HEK293 (cell line): ENCODE data around the gene ABCA2.

Source experiments
- CTCF ChIA-PET: fragments of 350-600 bp; formaldehyde crosslinking; extraction: SDS; loops from one replicate; lab custom pipeline; 2021; ENCODE audit warnings: antibody characterized with exemption; lab: Yijun Ruan, JAX
- POLR2A ChIA-PET: fragments of 300-600 bp; formaldehyde crosslinking; extraction: SDS; loops from one replicate; lab custom pipeline; 2020; ENCODE audit warnings: antibody characterized with exemption, inconsistent platforms; lab: Yijun Ruan, JAX
- H3K27ac ChIP-seq: fragments of 200-500 bp; sonication (Bioruptor generic); 2 replicates; pipeline ENCODE4 v1.5.1; 2014; ENCODE audit warnings: low read depth, low read length, control low read depth, inconsistent platforms; ENCODE audit errors: extremely low read depth
- H3K36me3 ChIP-seq, 2 experiments: fragments of 200-500 bp in 1 of 2; sonication (Bioruptor generic) in 1 of 2; 1 replicate in 1 of 2; 2 replicates in 1 of 2; pipeline ENCODE4 v1.5.1; 2014 to 2017; ENCODE audit warnings: inconsistent platforms in 2 of 2, low read length in 2 of 2; ENCODE audit not compliant: control insufficient read depth in 2 of 2, insufficient read depth in 1 of 2
- H3K4me1 ChIP-seq: fragments of 200-500 bp; sonication (Bioruptor generic); 2 replicates; pipeline ENCODE4 v1.5.1; 2014; ENCODE audit warnings: mild to moderate bottlenecking, low read length, inconsistent platforms; ENCODE audit not compliant: control insufficient read depth, insufficient read depth
- H3K4me3 ChIP-seq: 2 replicates; pipeline ENCODE4 v1.5.1; 2011; ENCODE audit warnings: low read depth, mild to moderate bottlenecking, control low read depth, low read length, moderate library complexity
- H3K9me3 ChIP-seq: fragments of 200-500 bp; sonication (Bioruptor generic); 2 replicates; pipeline ENCODE4 v1.5.1; 2014; ENCODE audit warnings: low read depth, low read length, inconsistent platforms; ENCODE audit not compliant: control insufficient read depth, insufficient read depth
- ELK4 ChIP-seq: IDR thresholded peaks from 2 replicates; pipeline ENCODE4 v1.6.1; 2011; ENCODE audit warnings: mild to moderate bottlenecking, low read depth, low read length, borderline replicate concordance
- HOXC10 ChIP-seq: sonication (generic); formaldehyde crosslinking; IDR thresholded peaks from 2 replicates; pipeline ENCODE4 v1.8.1; 2023; ENCODE audit warnings: mild to moderate bottlenecking, missing genetic modification reagents
- IKZF3 ChIP-seq: fragments of 450-650 bp; IDR thresholded peaks from 2 replicates; pipeline ENCODE4 v1.5.0; 2018; ENCODE audit warnings: missing biosample characterization, mild to moderate bottlenecking, missing genetic modification characterization, moderate library complexity
- REST ChIP-seq: fragments of 450-650 bp; formaldehyde crosslinking; IDR thresholded peaks from 2 replicates; pipeline ENCODE4 v1.5.1; 2016; ENCODE audit warnings: missing biosample characterization, missing genetic modification characterization
- SP7 ChIP-seq: fragments of 450-650 bp; formaldehyde crosslinking; IDR thresholded peaks from 2 replicates; pipeline ENCODE4 v1.5.1; 2016; ENCODE audit warnings: missing biosample characterization, missing genetic modification characterization
- ZBTB20 ChIP-seq: fragments of 450-650 bp; formaldehyde crosslinking; IDR thresholded peaks from 2 replicates; pipeline ENCODE4 v1.5.1; 2016; ENCODE audit warnings: missing biosample characterization, missing genetic modification characterization
- ZBTB6 ChIP-seq: fragments of 450-650 bp; formaldehyde crosslinking; IDR thresholded peaks from 2 replicates; pipeline ENCODE4 v1.5.1; 2017; ENCODE audit warnings: missing biosample characterization, missing genetic modification characterization
- ZIC2 ChIP-seq: fragments of 450-650 bp; formaldehyde crosslinking; IDR thresholded peaks from 2 replicates; pipeline ENCODE4 v1.5.1; 2016; ENCODE audit warnings: missing biosample characterization, missing genetic modification characterization
- ZNF114 ChIP-seq: fragments of 450-650 bp; formaldehyde crosslinking; IDR thresholded peaks from 2 replicates; pipeline ENCODE4 v1.5.0; 2017; ENCODE audit warnings: missing biosample characterization, missing genetic modification characterization
- ZNF146 ChIP-seq: fragments of 450-650 bp; formaldehyde crosslinking; IDR thresholded peaks from 2 replicates; pipeline ENCODE4 v1.5.1; 2016; ENCODE audit warnings: missing biosample characterization, missing genetic modification characterization
- ZNF2 ChIP-seq: fragments of 450-650 bp; formaldehyde crosslinking; IDR thresholded peaks from 2 replicates; pipeline ENCODE4 v1.5.1; 2016; ENCODE audit warnings: missing biosample characterization, missing genetic modification characterization
- ZNF26 ChIP-seq: fragments of 450-650 bp; formaldehyde crosslinking; IDR thresholded peaks from 2 replicates; pipeline ENCODE4 v1.5.1; 2016; ENCODE audit warnings: missing biosample characterization, missing genetic modification characterization
- ZNF488 ChIP-seq: fragments of 450-650 bp; formaldehyde crosslinking; IDR thresholded peaks from 2 replicates; pipeline ENCODE4 v1.5.1; 2016; ENCODE audit warnings: missing biosample characterization, missing genetic modification characterization
- ZNF555 ChIP-seq: fragments of 450-650 bp; formaldehyde crosslinking; conservative IDR thresholded peaks from 2 replicates; pipeline ENCODE4 v1.5.1; 2017; ENCODE audit warnings: missing biosample characterization, mild to moderate bottlenecking, missing genetic modification characterization, inconsistent platforms
- ZNF560 ChIP-seq: fragments of 450-650 bp; formaldehyde crosslinking; IDR thresholded peaks from 2 replicates; pipeline ENCODE4 v1.5.1; 2017; ENCODE audit warnings: missing biosample characterization, missing genetic modification characterization, borderline replicate concordance
- ZNF561 ChIP-seq: fragments of 450-650 bp; IDR thresholded peaks from 2 replicates; pipeline ENCODE4 v1.5.1; 2018; ENCODE audit warnings: missing biosample characterization, missing genetic modification characterization, borderline replicate concordance
- ZNF585B ChIP-seq: fragments of 450-650 bp; formaldehyde crosslinking; IDR thresholded peaks from 2 replicates; pipeline ENCODE4 v1.5.1; 2016; ENCODE audit warnings: missing biosample characterization, missing genetic modification characterization
- ZNF645 ChIP-seq: fragments of 450-650 bp; formaldehyde crosslinking; IDR thresholded peaks from 2 replicates; pipeline ENCODE4; 2016; ENCODE audit warnings: missing biosample characterization, missing genetic modification characterization
- ZNF707 ChIP-seq: fragments of 450-650 bp; formaldehyde crosslinking; IDR thresholded peaks from 2 replicates; pipeline ENCODE4 v1.5.1; 2016; ENCODE audit warnings: missing biosample characterization, missing genetic modification characterization
- ZNF747 ChIP-seq: fragments of 450-650 bp; formaldehyde crosslinking; IDR thresholded peaks from 2 replicates; pipeline ENCODE4 v1.5.1; 2016; ENCODE audit warnings: missing biosample characterization, missing genetic modification characterization
- ZNF837 ChIP-seq: fragments of 450-650 bp; formaldehyde crosslinking; IDR thresholded peaks from 2 replicates; pipeline ENCODE4 v1.5.1; 2016; ENCODE audit warnings: missing biosample characterization, missing genetic modification characterization
- ZSCAN4 ChIP-seq: fragments of 450-650 bp; formaldehyde crosslinking; IDR thresholded peaks from 2 replicates; pipeline ENCODE4 v1.5.1; 2017; ENCODE audit warnings: missing biosample characterization, missing genetic modification characterization

ABCA2 gene

GRCh38 chr9:136985853-136986252 lies 42.2 kb downstream of the ABCA2 start (continued):
- TF ChIP-seq ZNF2 (tag by site-specific recombination) = no peak

GRCh38 chr9:136985027-136985602 lies 42.9 kb downstream of the ABCA2 start:
- H3K4me1 ChIP-seq = no peaks in the 10 kb centered on the region
- CTCF ChIA-PET = no interaction called here
- no peak overlapping the region for H3K27ac ChIP-seq
- POLR2A ChIA-PET = no interaction called here
- H3K9me3 ChIP-seq = no peaks in the 10 kb centered on the region
- no peak overlapping the region for H3K4me3 ChIP-seq
- H3K36me3 ChIP-seq = no peaks in the 10 kb centered on the region
- TF ChIP-seq ELK4 (no peak), ZBTB20 (tag by site-specific recombination) (no peak), ZNF146 (tag by site-specific recombination) (no peak), ZNF645 (tag by site-specific recombination) (no peak), REST (no peak), ZNF114 (tag by site-specific recombination) (no peak), ZNF707 (tag by site-specific recombination) (no peak), ZNF560 (no peak), ZNF26 (tag by site-specific recombination) (no peak), ZBTB6 (no peak)

GRCh38 chr9:136984464-136985026 lies 43.5 kb downstream of the ABCA2 start:
- ChIA-PET CTCF (no interaction called here), POLR2A (no interaction called here)
- no peak overlapping the region for H3K27ac ChIP-seq
- H3K4me1 ChIP-seq = no peaks in the 10 kb centered on the region
- H3K36me3 ChIP-seq = no peaks in the 10 kb centered on the region
- no peaks in the 10 kb centered on the region for H3K9me3 ChIP-seq
- H3K4me3 ChIP-seq = no peak overlapping the region
- TF ChIP-seq ZIC2 (tag by site-specific recombination) (no peak), ZBTB6 (no peak), SP7 (no peak), ZNF585B (tag by site-specific recombination) (no peak), ZSCAN4 (no peak), ZNF837 (tag by site-specific recombination) (no peak), ZNF747 (no peak), ZNF561 (tag by site-specific recombination) (no peak), HOXC10 (CRISPR knock-in tag) (no peak), ZNF488 (tag by site-specific recombination) (no peak), IKZF3 (tag by site-specific recombination) (no peak), ZNF555 (no peak)
